GM23338 (cell line): ENCODE results near the gene SEC22A. TPM values are rescaled to one million over a fixed set of nuclear protein-coding genes. Genes with fewer than 3 reads are reported as not detected.

Source experiments
- ATAC-seq: fragments of 200-7000 bp; cut with Tn5 transposase; 3 replicates; pipeline ENCODE4 v1.9.1; 2020
- DNase-seq: peaks from one replicate; pipeline ENCODE4 v3.0.0-alpha.2; 2015; ENCODE audit warnings: low spot score
- H2AFZ ChIP-seq: fragments of 200-600 bp; sonication (generic); 2 replicates; pipeline ENCODE4 v1.8.0; 2016; ENCODE audit warnings: antibody characterized with exemption, mild to moderate bottlenecking, moderate library complexity
- H3F3A ChIP-seq: fragments of 200-600 bp; sonication (generic); replicated peaks from 2 replicates; pipeline ENCODE4 v1.8.0; 2017; ENCODE audit warnings: antibody characterized with exemption, mixed run types, low read depth
- H3K27ac ChIP-seq: fragments of 200-600 bp; sonication (generic); 2 replicates; pipeline ENCODE4 v1.6.1; 2016; ENCODE audit warnings: low read depth
- H3K27me3 ChIP-seq: fragments of 200-600 bp; sonication (generic); 2 replicates; pipeline ENCODE4 v1.8.0; 2016; ENCODE audit warnings: mild to moderate bottlenecking, mixed run types, moderate library complexity; ENCODE audit not compliant: insufficient read depth
- H3K36me3 ChIP-seq: fragments of 200-600 bp; sonication (generic); 2 replicates; pipeline ENCODE4 v1.8.0; 2016; ENCODE audit warnings: mild to moderate bottlenecking; ENCODE audit not compliant: insufficient read depth
- H3K4me1 ChIP-seq: fragments of 200-600 bp; sonication (generic); 2 replicates; pipeline ENCODE4 v1.8.0; 2016; ENCODE audit warnings: mild to moderate bottlenecking, moderate library complexity; ENCODE audit not compliant: insufficient read depth
- H3K4me2 ChIP-seq: fragments of 200-600 bp; sonication (generic); 2 replicates; pipeline ENCODE4 v1.7.1; 2017; ENCODE audit warnings: mixed run types
- H3K4me3 ChIP-seq: fragments of 200-600 bp; sonication (generic); 2 replicates; pipeline ENCODE4 v1.6.1; 2016; ENCODE audit warnings: mixed run types
- H3K79me2 ChIP-seq: fragments of 200-600 bp; sonication (generic); replicated peaks from 2 replicates; pipeline ENCODE4 v1.8.0; 2017; ENCODE audit warnings: mild to moderate bottlenecking; ENCODE audit not compliant: insufficient read depth
- H3K9me2 ChIP-seq: fragments of 200-600 bp; sonication (generic); 2 replicates; pipeline ENCODE4 v1.8.0; 2017; ENCODE audit not compliant: insufficient read depth
- H4K20me1 ChIP-seq: fragments of 200-600 bp; sonication (generic); replicated peaks from 2 replicates; pipeline ENCODE4 v1.8.0; 2017; ENCODE audit warnings: mild to moderate bottlenecking; ENCODE audit not compliant: insufficient read depth
- H3K27ac Mint-ChIP-seq: 2 replicates; pipeline ENCODE4 v1.8.0; 2020; ENCODE audit warnings: inconsistent platforms, mild to moderate bottlenecking, moderate library complexity, mixed read lengths
- H3K27me3 Mint-ChIP-seq: 3 replicates; pipeline ENCODE4 v1.8.0; 2022; ENCODE audit warnings: low read depth, mild to moderate bottlenecking, moderate library complexity, mixed read lengths, inconsistent platforms; ENCODE audit not compliant: insufficient read depth, poor library complexity
- H3K36me3 Mint-ChIP-seq: 3 replicates; pipeline ENCODE4 v1.8.0; 2021; ENCODE audit warnings: low read depth, mild to moderate bottlenecking, inconsistent platforms, moderate library complexity, mixed read lengths
- H3K4me1 Mint-ChIP-seq: 3 replicates; pipeline ENCODE4 v1.8.0; 2020; ENCODE audit warnings: mild to moderate bottlenecking, inconsistent platforms, mixed read lengths
- H3K4me3 Mint-ChIP-seq: 3 replicates; pipeline ENCODE4 v1.8.0; 2021; ENCODE audit warnings: moderate library complexity, mild to moderate bottlenecking, inconsistent platforms, mixed read lengths
- H3K9me3 Mint-ChIP-seq: 3 replicates; pipeline ENCODE4 v1.8.0; 2020; ENCODE audit warnings: moderate library complexity, mild to moderate bottlenecking, inconsistent platforms, mixed read lengths
- CREB1 ChIP-seq: fragments of 250-450 bp; sonication (Bioruptor Pico); IDR thresholded peaks from 2 replicates; pipeline ENCODE4 v1.5.0; 2020; ENCODE audit warnings: low read depth, mild to moderate bottlenecking, moderate library complexity
- CTCF ChIP-seq, 2 experiments: fragments of 200-600 bp in 1 of 2; sonication (generic) in 1 of 2; conservative IDR thresholded peaks; 2 replicates each; pipeline versions ENCODE4 v1.5.1 to v1.6.1; 2016 to 2017; ENCODE audit warnings: antibody characterized with exemption in 2 of 2, low read depth in 2 of 2, mild to moderate bottlenecking in 2 of 2, moderate library complexity in 1 of 2
- ETS1 ChIP-seq: IDR thresholded peaks from 2 replicates; pipeline ENCODE4 v1.6.1; 2016; ENCODE audit warnings: antibody characterized with exemption
- EZH2 ChIP-seq: fragments of 200-600 bp; sonication (generic); IDR thresholded peaks from one replicate; pipeline ENCODE4 v1.8.0; 2017; ENCODE audit warnings: antibody characterized with exemption, mild to moderate bottlenecking, low read depth; ENCODE audit not compliant: unreplicated experiment
- EZH2phosphoT487 ChIP-seq: fragments of 200-600 bp; sonication (generic); IDR thresholded peaks from one replicate; pipeline ENCODE4 v1.8.1; 2018; ENCODE audit warnings: antibody characterized with exemption; ENCODE audit not compliant: unreplicated experiment
- JUNB ChIP-seq: IDR thresholded peaks from one replicate; pipeline ENCODE4 v1.6.1; 2016; ENCODE audit warnings: antibody characterized with exemption; ENCODE audit not compliant: unreplicated experiment
- NANOG ChIP-seq: IDR thresholded peaks from 2 replicates; pipeline ENCODE4 v1.6.1; 2016; ENCODE audit warnings: antibody characterized with exemption, borderline replicate concordance
- POLR2AphosphoS5 ChIP-seq: IDR thresholded peaks from 2 replicates; pipeline ENCODE4 v1.6.1; 2016; ENCODE audit warnings: antibody characterized with exemption, low read depth
- REST ChIP-seq: IDR thresholded peaks from one replicate; pipeline ENCODE4 v1.6.1; 2018; ENCODE audit warnings: antibody characterized with exemption; ENCODE audit not compliant: unreplicated experiment
- STAT1 ChIP-seq: IDR thresholded peaks from one replicate; pipeline ENCODE4 v1.6.1; 2016; ENCODE audit warnings: antibody characterized with exemption; ENCODE audit not compliant: unreplicated experiment
- ZNF114 ChIP-seq: fragments of 250-450 bp; sonication (Bioruptor Pico); IDR thresholded peaks from 2 replicates; pipeline ENCODE4 v1.5.0; 2020; ENCODE audit warnings: mild to moderate bottlenecking, moderate library complexity
- ZNF331 ChIP-seq: fragments of 250-450 bp; sonication (Bioruptor Pico); IDR thresholded peaks from 2 replicates; pipeline ENCODE4 v1.5.0; 2020; ENCODE audit warnings: low read depth, mild to moderate bottlenecking, moderate library complexity
- ZNF462 ChIP-seq: fragments of 250-450 bp; sonication (Bioruptor Pico); IDR thresholded peaks from 2 replicates; pipeline ENCODE4 v1.5.0; 2020; ENCODE audit warnings: mild to moderate bottlenecking, moderate library complexity
- polyA plus RNA-seq: library from polyadenylated mRNA; unstranded; fragments of >200 nt; fragmentation: Nextera tagmentation; extraction: Ambion mirVana; gene quantifications from 2 replicates; pipeline ENCODE4 v1.2.1, GENCODE V29; 2016
- total RNA-seq: library from RNA; depleted of rRNA; stranded (reverse); fragments of >200 nt; shearing (Covaris generic); gene quantifications from 2 replicates; pipeline ENCODE4 v1.2.3, GENCODE V29; 2014

The SEC22A gene
- total and polyA plus RNA-seq, 2 experiments from 2014 or later: 11.2 to 24.1 TPM

GRCh38 chr3:123165163-123165562, 36.6 kb upstream of the SEC22A start (continued):
- TF ChIP-seq ZNF114 (CRISPR knock-in tag) (no peak), REST (no peak), EZH2 (no peak), POLR2AphosphoS5 (no peak), EZH2phosphoT487 (no peak), ETS1 (no peak), JUNB (no peak)

GRCh38 chr3:123167686-123168085, 34.1 kb upstream of the SEC22A start:
- H3K79me2 ChIP-seq: no peaks in the 10 kb centered on the region
- no peak overlapping the region for H2AFZ ChIP-seq
- H3K4me3 Mint-ChIP-seq: no peak overlapping the region
- no peaks in the 10 kb centered on the region for H3K27me3 ChIP-seq
- peaks cover 2% of the 10 kb centered on the region for H3K27me3 Mint-ChIP-seq
- H3F3A ChIP-seq: no peaks in the 10 kb centered on the region
- H3K4me2 ChIP-seq: no peak overlapping the region
- H3K9me3 Mint-ChIP-seq: peaks cover 11% of the 10 kb centered on the region
- DNase-seq (no peak), ATAC-seq (no peak)
- H3K36me3 ChIP-seq: peaks cover 11% of the 10 kb centered on the region; the same call in 1 of the 2 replicates
- H3K27ac ChIP-seq: no peak overlapping the region
- H3K36me3 Mint-ChIP-seq: peaks cover 49% of the 10 kb centered on the region
- peaks cover 3% of the 10 kb centered on the region; the same call in 1 of the 3 replicates for H3K4me1 Mint-ChIP-seq
- H3K27ac Mint-ChIP-seq: no peak overlapping the region
- no peaks in the 10 kb centered on the region for H3K4me1 ChIP-seq
- no peak overlapping the region for H3K4me3 ChIP-seq
- no peaks in the 10 kb centered on the region for H3K9me2 ChIP-seq
- H4K20me1 ChIP-seq: no peaks in the 10 kb centered on the region
- TF ChIP-seq POLR2AphosphoS5 (no peak), CTCF (conservative IDR thresholded peaks at IDR 0.05; ENCODE audit: low read depth in 2 of 2) (no peak), NANOG (no peak), CREB1 (no peak), EZH2 (no peak), ZNF114 (CRISPR knock-in tag) (no peak), EZH2phosphoT487 (no peak), STAT1 (no peak), ZNF462 (CRISPR knock-in tag) (no peak), JUNB (no peak), ZNF331 (no peak)
